Kasumi-1 (cell line): ENCODE data around the gene PCDH1.

Experiments
- DNase-seq, 2 experiments: peaks; one replicate each; lab custom pipeline; 2025; lab: John Stamatoyannopoulos, UW

The PCDH1 gene

DNA sequence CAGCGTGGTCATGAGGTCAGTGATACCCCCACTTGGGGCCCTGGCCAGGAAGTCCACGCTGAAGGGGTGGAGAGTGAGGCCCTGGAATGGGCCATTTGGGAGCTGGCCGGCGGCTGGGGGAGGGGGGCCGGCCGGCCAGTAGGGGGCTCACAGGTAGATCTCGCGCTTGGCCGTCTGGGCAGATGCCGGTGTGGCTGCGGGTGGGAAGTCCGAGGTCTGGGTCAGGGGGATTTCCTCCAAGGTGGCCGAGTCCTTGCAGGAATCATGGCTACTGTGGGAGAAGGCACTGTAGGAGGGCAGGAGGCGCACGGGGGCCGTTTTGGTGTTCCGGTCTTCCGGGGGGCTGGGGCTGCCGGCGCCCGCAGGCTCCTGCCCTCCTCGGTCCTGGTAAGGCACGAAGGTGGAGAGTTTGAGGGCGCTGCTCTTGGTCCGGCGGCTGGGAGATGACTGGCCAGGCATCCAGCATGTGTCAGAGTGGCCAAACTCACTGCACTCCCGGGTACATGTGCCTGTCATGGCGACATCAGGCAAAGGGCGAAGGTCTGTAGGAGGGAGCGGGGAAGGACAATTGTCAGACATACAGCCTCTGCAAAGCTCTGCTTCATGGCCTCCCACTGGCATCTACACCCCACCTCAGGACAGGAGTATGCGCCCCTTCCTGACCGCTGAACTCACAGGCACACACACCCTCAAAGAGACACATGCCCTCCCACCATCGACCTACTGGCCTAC, 24.1 kb downstream of the PCDH1 start:
- DNase-seq: no peak

DNA sequence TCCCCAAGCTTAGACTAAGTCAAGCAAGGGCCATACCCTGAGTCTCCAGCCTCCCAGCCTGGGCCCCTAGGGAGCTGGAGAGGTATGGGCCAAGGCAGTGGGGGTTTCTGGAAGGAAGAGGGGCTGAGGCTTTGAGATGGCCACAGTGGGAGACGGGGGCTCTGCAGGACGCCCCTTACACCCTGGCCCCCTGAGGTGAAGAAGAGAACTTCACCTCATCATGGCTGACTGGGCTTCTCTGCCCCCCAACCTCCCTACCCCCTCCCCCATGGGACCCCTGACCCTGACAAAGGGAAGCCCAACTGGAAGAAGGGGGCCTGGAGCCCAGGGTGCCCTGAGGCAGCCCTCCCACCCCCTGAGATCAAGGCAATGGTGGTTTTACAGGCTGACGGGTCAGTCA, 25.8 kb downstream of the PCDH1 start:
- no peak for DNase-seq

DNA sequence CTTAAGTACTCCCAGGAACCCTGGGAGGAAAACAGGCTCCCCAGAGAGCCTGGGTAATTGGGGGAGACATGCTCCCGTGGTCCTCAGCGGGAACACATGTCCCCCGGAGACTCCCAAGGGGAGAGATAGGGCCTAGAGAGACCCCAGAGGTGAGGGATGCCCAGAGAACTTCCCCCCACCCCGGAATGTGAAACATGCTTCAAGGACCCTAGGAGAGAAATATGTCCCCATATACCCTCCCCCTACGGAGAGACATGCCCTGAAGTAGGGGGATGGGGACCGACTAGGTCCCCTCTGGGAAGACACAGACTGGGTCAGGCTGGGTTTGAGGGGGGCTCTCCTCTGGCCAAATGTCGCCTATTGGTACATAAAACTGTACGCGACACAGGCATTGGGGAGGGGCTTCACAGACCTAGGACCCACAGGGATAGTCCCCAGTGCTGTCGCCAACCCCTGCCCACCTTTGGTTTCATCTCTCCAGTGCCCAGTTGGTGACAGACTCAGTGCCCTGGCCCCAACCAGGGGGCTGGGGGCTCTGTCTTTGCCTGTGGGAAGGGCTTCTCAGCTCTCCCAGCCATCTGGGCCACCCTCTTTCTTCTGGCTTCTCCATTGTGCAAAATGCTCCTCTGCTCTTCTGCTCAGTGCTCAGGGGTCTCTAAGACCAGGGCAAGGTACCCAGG, 26.9 kb downstream of the PCDH1 start:
- DNase-seq: no peak

DNA sequence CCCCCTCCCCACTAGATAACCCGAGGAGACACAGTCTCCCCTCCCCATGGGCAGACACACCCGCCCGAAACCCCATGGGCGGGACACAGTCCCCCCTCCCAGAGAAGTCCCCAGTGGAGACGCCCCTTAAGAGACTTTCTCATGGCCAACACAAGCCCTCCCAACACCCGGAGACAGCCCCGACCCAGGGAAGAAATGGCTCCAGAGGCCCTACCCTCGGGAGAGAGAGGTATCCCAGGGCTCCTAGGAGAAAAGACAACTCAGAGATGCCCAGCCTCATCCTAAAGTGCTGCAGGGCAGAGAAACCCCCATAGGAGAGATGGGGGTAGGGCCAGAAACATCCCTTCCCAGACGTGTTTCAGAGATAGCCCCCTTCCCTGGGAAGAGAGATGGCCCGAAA, 27.4 kb downstream of the PCDH1 start:
- no peak for DNase-seq

DNA sequence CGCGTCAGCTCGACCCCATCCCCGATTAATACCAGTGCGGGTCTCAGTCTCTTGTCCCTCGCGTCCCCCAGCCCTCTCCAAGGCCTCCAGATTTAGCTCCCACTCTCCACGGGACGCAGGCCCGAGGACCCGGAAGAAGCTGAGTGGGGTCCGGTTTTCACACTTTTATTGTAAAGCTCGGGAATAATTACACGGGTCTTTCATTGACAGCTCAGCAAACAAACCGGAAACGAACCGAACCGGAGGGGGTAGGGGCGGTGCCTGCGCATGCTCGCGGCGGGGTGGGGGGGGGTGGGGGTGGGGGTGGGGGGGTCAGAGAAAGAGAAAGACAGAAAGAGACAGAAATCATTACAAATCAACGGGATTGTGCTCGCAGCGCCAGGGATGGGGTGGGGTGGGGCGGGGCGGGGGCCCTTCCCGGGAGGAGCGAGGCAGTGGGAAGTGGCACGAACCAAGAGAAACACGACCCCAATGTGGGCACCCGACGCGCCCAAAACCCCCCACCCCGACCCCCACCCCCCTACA, 27.9 kb downstream of the PCDH1 start:
- DNase-seq: no peak

DNA sequence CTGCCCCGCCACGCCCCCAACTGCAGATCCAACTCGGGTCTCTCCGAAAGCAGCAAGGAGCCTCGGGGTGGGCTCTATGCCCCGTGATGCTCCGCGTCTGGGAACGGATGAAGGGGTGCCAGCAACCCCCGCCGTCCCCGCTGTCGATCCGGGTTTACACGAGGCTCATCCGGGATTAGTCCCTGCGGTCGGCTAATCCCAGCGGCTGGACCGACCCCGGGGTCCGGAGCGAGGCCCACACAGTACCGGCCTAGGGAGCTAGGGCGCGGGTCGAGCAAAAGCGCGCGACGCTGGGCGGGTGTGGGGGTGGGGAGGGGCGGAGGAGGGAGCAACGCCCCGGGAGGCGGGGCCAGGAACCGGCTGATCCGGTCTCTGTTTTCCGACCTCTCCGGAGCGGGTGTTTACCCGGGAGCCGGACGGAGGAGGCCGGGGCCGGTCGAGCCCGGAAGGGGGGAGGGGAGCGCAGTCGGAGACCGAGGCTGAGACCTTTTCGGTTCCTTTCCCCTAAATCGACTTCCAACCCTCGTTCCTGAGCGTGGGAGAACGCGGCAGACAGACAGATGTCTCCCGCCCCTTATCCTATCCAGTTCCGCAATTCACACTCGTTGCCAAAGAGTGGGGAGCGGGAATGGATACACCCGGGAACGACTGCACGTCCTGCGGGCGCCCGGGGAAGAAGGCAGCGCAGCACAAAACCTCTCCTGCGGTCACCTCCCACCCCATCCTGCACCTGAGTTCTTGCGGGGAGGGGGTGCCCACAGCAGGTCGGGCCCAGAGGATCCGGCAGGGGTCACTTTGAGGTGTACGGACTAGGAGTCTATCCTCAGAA, 28.6 kb downstream of the PCDH1 start:
- DNase-seq: peak; percentile 77

DNA sequence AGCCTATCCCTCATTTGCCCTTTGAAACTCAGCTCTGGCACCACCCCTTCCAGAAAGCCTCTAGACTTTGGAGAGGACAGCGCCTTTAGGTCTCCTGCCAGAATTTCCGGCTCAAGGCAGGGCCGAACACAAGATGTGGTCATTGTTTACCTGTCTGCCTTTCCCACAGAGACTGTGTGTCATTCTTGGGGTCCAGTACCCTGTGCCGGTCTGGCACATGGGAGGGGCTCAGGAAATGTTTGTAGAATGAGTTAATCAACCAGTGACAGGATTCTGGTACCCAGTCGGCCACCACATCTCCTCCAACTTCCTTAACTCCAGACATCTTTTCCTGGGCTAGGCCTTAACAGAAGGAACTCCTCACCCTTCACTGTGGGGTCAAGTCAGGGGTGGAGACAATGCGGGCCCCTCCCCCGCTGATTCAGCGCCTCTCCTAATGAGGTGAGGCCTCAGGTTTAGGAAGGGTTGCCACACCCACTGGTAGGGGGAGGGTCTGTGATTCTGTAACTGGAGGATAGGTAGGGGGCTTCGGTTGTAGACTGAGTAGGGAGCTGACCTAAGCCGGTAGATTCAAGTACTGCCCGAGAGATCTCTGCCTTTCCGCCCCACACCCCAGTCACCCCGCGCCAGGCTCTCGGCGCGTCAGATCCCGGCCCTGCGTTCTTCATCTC, 29.3 kb downstream of the PCDH1 start:
- DNase-seq: no peak

DNA sequence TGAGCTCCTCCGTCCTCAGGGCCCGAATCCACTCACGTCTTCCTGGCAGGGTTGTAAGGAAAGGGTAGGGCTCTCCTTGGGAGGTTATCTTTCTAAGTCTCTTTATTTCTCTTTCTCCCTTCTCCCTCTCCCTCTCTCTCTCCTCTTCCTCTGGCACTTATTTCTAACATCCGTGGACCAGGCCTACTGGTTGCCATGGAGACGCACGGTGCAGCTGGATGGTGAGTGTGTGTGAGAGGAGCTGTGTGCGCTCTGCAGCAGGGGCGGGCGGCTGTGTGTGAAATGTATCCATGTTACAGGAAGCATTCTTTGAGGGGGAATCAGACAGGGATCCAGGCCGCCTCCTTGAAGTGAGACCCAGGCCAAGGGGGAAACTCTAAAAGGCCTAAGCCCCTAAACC, 32.2 kb downstream of the PCDH1 start:
- DNase-seq: no peak

DNA sequence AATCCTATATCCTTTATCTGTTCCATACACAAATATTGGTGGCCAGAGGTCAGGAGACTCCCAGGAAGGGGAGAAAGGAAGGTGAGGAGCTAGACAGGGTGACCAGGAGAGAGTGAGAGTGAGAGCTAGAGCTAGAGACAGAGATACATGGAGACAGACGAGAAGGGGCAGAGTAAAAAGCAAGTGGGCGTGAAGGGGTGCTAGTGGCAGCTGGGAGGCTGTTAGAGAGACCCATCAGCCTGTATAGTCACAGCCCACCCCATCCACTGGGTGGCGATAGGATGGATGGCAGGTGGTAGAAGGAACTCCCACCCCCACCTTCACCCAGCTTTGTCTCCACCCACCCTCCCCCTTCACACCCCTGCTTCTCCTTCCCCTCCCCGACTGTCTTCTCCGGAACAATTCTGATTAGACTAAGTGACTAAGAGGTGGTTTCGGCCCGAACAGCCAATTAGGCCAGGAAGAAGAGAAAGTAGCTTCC, 32.8 kb downstream of the PCDH1 start:
- peak in 1 of 2 experiments; percentile 21 for DNase-seq

DNA sequence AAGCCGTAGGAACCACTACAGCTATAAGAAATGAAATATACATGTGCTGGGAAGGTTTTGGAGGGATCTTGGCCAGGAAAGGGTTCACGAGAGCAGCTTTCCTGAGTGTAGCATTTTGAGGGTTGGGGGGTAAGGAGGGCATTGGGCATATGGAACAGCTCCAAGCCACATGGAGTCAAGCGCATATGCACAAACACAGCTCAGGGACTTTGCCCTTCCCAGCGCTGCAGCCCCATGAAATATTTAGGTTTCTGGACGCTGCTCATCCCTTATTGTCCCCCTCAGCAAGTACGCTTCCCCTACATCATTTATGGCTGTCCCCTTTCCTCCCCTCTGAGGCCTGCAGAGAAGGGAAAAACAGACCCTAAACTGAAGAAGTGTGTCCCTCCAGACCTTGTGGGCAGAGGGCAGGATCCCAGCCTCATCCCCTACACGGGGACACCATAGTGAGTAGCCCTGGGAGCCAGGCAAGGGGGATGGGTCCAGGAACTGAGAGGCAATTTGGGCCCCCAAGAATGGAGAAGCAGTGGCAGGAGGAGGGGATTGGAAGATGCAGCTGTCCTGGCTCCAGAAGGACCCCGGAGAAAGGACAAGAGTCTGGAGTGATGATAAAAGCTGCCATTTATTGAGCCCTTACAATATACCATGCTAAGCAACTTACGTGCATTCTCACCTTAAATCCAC, 33.7 kb downstream of the PCDH1 start:
- no peak for DNase-seq

DNA sequence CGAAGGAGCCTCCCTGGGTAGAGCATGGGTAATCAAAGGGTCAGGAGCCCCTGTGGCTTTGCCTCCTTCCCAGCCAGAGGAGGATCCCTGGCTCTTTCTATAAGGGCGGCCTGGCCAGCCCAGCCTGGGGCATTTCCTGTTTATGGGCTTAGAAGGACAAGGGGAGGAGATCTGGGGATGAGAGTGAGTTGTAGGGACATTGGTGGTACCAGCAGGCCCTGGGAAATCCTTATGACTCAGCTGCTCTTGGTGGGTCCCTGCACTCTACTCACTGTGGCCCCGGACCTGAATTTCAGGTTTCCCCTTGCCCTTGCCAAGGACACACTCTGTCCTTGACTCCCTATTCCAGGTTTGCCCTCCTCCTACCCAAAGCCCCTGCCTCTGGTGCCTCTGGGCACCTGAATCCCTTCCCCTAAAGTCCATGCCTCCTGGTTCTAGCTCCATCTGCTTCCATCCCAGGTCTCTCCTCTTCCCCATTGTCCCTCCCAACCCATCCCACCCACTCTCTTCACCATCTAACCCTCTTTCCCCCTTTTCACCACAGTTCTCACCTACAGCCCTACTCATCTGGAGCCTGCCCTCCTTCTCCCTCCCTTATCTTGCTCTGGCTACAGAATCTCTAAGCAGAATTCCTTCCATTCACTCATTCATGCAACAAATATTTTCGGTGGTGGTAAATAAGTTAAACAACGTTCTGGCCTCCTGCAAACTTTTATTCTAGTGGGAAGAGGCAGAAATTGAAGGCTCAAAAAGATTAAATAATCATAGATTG, 34.9 kb downstream of the PCDH1 start:
- no peak for DNase-seq

DNA sequence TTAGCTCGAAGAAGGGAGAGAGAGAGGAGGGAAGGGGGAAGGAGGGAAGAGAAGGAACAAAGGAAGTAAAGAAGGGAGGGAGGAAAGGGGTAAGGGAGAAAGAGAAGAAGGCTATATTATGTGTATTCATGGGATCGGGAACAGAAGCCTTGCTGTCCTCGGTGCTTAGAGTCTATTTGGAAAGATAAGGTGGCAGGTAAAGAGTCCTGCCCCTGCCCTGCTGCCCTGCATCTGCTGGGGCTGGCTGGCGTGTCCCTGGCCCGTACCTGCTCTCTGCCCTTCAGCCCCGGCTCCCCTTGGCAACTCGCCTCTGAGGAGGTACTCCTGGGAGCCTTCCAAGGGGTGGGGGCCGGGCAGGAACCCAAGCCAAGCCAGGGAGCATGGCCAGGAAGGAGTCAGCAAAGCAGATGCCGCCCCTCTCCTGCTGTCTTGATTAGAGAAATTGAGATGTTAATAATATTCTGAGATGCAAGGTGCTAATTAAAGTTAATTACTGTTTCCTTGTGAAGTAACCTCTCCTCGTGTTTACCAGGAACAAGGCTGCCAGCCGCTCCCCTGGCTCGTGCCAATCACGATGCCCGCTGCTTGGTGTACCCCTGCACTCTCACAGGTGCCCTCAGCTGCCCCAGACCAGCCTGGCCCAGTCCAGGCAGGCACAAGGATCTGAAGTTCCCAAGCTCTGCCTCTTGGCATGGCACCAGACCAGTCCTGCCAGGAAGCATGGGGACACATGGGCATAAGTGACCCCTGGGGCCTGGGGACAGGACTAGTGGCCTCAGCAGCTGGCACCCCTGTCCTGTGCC, 36.6 kb downstream of the PCDH1 start:
- no peak for DNase-seq

DNA sequence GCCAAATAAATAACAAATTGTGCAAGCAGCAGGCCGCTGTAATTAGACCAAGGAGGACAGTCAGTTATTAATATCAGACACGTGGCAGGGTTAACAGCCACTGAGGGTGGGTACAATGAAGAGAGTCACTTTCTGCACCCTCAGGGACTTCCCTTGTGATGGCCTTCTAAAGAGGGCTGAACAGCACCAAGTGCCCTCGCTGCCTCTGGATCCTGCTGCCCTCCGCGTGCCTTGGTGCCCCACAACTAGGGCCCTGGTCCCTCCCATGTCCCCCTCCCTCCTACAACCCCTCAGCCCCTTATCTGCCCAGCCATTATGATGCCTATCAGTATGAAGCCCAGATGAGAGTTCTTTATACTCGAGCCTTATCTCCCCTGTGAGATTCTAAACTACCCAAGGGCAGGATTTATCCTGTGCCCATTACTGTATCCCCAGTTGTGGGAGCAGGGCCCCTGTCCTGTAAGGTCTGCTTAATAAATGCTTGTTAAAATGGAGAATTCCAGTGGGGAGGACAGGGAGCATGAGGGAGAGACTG, 37.3 kb downstream of the PCDH1 start:
- DNase-seq: no peak

DNA sequence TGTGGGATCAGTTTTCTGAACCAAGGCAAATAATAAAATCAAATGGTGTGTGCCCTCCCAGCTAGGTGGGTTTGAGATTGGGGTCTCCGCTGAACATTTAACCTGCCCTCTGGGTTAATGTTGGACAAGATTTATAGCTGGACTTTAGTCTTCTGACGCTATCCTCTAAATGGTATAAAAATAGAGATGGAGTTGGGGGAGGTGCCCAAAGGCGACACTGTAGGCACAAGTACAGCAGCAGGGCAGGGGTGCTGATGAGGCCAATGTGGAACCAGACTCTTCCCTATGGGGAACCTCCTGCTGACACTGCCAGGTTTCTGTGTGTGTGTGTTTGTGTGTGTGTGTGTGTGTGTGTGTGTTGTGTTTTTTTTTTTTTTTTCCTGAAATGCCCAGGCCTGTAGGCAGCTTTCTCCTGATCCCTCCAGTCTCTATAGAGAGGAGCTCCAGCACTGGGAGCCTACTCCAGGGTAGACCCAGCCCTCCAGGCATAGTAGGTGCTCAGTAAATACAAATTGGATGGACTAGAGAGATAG, 37.9 kb downstream of the PCDH1 start:
- DNase-seq: no peak

DNA sequence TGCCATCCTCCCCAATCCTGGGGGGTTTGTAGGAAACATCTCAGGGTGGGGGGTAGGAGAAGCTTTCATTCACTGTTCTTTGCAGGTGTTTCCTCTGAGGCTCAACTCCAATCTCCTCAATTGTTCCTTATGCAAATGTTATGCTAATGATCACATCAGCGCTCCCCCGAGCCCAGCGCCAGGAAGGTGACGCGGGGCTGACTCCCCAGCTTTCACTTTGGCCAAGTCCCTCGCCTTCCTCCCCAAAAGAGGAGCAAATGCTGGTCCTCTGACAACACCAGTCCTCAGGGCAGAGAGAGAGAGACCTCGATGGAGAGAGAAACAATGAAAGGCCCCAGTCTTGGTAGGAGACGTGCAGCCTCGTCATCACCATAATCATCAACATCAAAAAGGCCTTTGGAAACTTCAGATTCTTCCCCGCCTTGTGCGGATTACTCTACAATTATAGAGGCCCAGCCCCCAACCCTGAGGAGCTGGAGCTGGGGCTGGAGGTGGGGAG, 39.1 kb downstream of the PCDH1 start:
- DNase-seq: no peak

DNA sequence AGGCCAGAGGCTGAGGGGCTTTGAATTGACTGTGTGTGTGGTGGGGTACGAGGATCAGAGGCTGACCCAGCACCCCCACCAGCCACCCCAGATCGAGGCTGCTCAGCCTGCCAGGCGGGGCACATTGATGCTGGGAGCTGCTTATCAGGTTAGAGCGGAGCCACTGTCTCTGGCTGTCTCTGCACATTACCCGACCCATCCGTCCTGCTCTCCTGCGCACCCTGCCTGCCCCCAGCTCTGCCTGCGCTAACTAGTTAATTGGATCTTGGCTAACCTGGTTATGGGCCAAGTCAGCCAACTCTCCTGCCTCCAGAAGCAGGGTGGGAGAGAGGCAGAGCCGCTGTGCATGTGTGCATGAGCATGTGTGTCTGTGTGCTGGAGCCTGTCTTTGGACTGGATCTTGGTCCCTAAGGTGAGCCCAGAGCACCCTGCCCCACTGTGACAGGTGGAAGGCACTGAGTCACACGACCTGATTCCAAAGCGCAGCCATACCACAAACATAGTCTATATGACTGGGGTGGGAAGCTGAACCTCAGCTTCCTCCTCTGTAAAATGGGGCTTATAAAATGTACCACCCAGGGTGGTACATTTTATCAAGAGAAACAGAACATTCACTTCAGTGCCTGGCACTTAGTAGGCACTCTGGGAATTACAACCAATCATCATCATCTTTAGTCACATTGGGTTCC, 39.7 kb downstream of the PCDH1 start:
- DNase-seq: no peak

DNA sequence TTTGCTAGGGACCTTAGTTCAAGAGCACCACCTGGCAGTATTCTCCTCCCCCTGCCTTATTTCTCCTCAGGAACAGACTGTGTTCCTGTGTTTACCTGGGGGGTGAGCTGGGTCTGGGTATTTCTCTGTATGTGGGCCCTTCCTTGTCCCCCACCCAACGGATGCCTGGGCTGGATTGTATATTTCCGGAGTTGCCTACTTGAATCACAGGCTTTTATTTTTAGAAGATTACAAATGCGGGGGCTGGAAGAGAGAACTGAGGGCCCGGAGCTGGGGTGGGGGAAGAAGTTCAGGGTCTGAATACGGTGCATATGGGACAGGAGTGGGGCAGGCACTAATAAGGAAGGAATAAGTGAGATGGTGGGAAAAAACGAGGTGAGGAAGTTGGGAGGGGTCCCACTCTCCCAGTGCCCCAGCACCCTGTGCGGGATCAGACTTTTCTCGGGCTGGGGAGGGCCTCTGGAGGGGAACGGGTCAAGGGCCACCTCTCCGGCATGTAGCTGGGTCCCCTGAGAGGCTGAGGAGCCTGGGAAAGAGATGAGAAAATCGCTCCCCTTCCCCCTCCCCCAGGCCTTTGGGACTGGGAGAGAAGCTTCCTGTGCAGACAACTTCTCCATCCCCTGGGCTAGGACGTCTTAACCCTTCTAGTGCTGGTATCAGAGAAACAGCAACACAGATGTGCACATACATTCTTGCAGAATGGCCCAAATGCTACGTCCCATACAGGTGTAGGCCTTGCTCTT, 42.1 kb downstream of the PCDH1 start:
- DNase-seq: peak; percentile 69 to 74

DNA sequence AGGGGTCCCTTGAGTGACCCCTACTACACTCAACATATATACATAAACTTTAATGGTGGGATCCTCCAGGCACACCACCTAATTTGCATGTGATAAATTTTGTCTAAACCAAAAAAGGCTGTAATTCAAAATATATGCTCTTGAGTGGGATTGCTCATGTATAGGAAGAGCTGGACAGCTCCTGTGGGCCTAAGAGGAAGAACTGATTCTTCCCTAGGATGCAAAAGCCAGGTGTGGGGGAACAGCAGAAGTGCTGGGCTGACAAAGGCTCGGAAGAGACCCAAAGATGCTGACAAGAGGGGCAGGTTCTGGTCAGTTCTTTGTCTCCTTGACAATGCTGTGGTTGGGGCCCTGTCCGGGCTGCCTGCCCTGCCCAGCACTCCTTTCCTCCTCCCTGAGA, 43.9 kb downstream of the PCDH1 start:
- DNase-seq: no peak
